SKM-1 treated with dmso at 0.1 percent for 144 hours (cell line): ENCODE results near the gene PLD6.
"Not testable (repeated sequence)": the region's sequence is repeated elsewhere in the genome, so short reads cannot be mapped to it uniquely, and the experiment has no call there.

Source experiments
- DNase-seq: peaks from one replicate; lab custom pipeline; 2025; ENCODE audit not compliant: unreplicated experiment; lab: John Stamatoyannopoulos, UW

PLD6 gene

GRCh38 chr17:17206124-17206912 lies at the start of gene PLD6:
Gene PLD6 (minus strand): TSS chr17:17206333. CDS start chr17:17206286, 47 bp downstream.
- peak; percentile 90 for DNase-seq

- DNase-seq = not testable (repeated sequence)
Observed at GRCh38 chr17:17255689-17256088, 49.6 kb upstream of the PLD6 start.

- DNase-seq = no peak
Observed at GRCh38 chr17:17254036-17254435, 47.9 kb upstream of the PLD6 start.

GRCh38 chr17:17253406-17253805 lies 47.3 kb upstream of the PLD6 start:
- DNase-seq = no peak

GRCh38 chr17:17252149-17252661 lies 46.1 kb upstream of the PLD6 start:
- no peak for DNase-seq

- no peak for DNase-seq
Observed at GRCh38 chr17:17246879-17247278, 40.7 kb upstream of the PLD6 start.

GRCh38 chr17:17243163-17243562 lies 37.0 kb upstream of the PLD6 start:
- DNase-seq = no peak

GRCh38 chr17:17242246-17242645 lies 36.1 kb upstream of the PLD6 start:
- no peak for DNase-seq

GRCh38 chr17:17241656-17242055 lies 35.5 kb upstream of the PLD6 start:
- no peak for DNase-seq

GRCh38 chr17:17239832-17240231 lies 33.7 kb upstream of the PLD6 start:
- no peak for DNase-seq

GRCh38 chr17:17237026-17237799 lies 31.1 kb upstream of the PLD6 start, which contains the start of gene FLCN:
Gene FLCN (minus strand): TSS chr17:17237168. CDS start chr17:17228137, 9,031 bp downstream.
- peak; percentile 87 for DNase-seq

GRCh38 chr17:17236295-17237025 lies 30.3 kb upstream of the PLD6 start:
- no peak for DNase-seq

GRCh38 chr17:17235212-17236174 lies 29.4 kb upstream of the PLD6 start:
- DNase-seq = no peak

GRCh38 chr17:17232303-17232621 lies 26.1 kb upstream of the PLD6 start:
- no peak for DNase-seq

- DNase-seq = no peak
Observed at GRCh38 chr17:17231621-17232302, 25.6 kb upstream of the PLD6 start.

GRCh38 chr17:17229416-17230384 lies 23.6 kb upstream of the PLD6 start:
- DNase-seq = no peak

- DNase-seq = no peak
Observed at GRCh38 chr17:17228521-17229279, 22.6 kb upstream of the PLD6 start.
